ENCODE data around the gene RAB10.
A peak's percentile ranks its signal among the peaks of the same experiment; 100 is the strongest.

The RAB10 gene

GRCh38 chr2:26035090-26035743, 1.3 kb downstream of the RAB10 start:
- H3K4me3 ChIP-seq (ENCODE audit: low read depth, low read length), result peak overlapping the region; percentile 89
- peaks cover 13% of the 10 kb centered on the region for H3K4me1 ChIP-seq (ENCODE audit: control insufficient read depth, insufficient read depth, low read length, unreplicated experiment)
- H2AFZ ChIP-seq (ENCODE audit: low read length, unreplicated experiment), result no peak overlapping the region
- H3K27me3 ChIP-seq (ENCODE audit: insufficient read depth, low read length), result no peaks in the 10 kb centered on the region
- peak overlapping the region; percentile 77 for H3K27ac ChIP-seq (ENCODE audit: low read depth, low read length)
- H3K36me3 ChIP-seq (ENCODE audit: insufficient read depth, low read length), result no peaks in the 10 kb centered on the region
- H3K79me2 ChIP-seq (ENCODE audit: control insufficient read depth, insufficient read depth, low read length, unreplicated experiment), result peaks cover 65% of the 10 kb centered on the region

DNA sequence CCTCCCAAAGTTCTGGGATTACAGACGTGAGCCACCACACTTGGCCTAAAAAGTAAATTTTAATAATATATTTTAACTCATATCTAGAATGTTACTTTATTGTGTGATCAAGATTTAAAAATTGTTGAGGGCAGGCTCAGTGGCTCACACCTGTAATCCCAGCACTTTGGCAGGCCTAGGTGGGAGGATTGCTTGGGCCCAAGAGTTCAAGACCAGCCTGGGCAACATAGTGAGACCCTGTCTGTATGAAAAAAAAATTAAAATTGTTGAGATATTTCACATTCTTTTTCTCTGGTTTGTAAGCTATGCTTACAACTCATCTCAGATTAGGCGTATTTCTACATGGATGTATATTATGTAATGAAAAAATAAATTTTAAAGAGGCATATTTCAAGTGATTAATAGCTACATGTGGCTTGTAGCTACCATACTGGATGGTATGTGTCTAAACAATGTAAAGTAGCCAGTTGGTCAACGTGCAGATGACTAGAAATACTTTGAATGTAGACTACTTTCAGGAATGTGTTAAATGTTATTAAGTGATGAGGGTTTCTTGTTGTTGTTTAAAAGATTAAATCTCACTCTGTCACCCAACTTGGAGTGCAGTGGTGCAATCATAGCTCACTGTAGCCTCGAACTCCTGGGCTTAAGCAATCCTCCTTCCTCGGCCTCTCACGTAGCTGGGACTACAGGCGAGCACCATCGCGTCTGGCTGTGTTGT, 5.9 kb downstream of the RAB10 start:
- Histone ChIP-seq H3K36me3 (ENCODE audit: insufficient read depth, low read length) (no peaks in the 10 kb centered on the region), H3K4me3 (ENCODE audit: low read depth, low read length) (no peak overlapping the region), H2AFZ (ENCODE audit: low read length, unreplicated experiment) (no peak overlapping the region), H3K79me2 (ENCODE audit: control insufficient read depth, insufficient read depth, low read length, unreplicated experiment) (peaks cover 96% of the 10 kb centered on the region), H3K27ac (ENCODE audit: low read depth, low read length) (no peak overlapping the region), H3K4me1 (ENCODE audit: control insufficient read depth, insufficient read depth, low read length, unreplicated experiment) (peaks cover 24% of the 10 kb centered on the region), H3K27me3 (ENCODE audit: insufficient read depth, low read length) (no peaks in the 10 kb centered on the region)

DNA sequence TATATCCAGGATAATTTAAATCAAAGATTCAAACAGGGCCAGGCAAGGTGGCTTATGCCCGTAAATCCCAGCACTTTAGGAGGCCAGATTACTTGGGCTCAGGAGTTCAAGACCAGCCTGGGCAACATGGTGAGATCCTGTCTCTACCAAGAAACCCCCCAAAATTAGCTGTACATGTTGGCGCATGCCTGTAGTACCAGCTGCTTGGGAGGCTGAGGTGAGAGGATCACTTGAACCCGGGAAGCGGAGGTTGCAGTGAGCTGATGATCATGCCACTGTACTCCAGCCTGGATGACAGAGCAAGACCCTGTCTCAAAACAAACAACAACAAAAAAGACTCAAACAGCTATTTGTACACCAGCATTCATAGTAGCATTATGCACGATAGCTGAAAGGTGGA, 9.2 kb downstream of the RAB10 start:
- no peaks in the 10 kb centered on the region for H3K36me3 ChIP-seq (ENCODE audit: insufficient read depth, low read length)
- H2AFZ ChIP-seq (ENCODE audit: low read length, unreplicated experiment), result no peak overlapping the region
- no peak overlapping the region for H3K4me3 ChIP-seq (ENCODE audit: low read depth, low read length)
- H3K27ac ChIP-seq (ENCODE audit: low read depth, low read length), result no peak overlapping the region
- no peaks in the 10 kb centered on the region for H3K27me3 ChIP-seq (ENCODE audit: insufficient read depth, low read length)
- peaks cover 21% of the 10 kb centered on the region for H3K4me1 ChIP-seq (ENCODE audit: control insufficient read depth, insufficient read depth, low read length, unreplicated experiment)
- H3K79me2 ChIP-seq (ENCODE audit: control insufficient read depth, insufficient read depth, low read length, unreplicated experiment), result peaks cover 94% of the 10 kb centered on the region

DNA sequence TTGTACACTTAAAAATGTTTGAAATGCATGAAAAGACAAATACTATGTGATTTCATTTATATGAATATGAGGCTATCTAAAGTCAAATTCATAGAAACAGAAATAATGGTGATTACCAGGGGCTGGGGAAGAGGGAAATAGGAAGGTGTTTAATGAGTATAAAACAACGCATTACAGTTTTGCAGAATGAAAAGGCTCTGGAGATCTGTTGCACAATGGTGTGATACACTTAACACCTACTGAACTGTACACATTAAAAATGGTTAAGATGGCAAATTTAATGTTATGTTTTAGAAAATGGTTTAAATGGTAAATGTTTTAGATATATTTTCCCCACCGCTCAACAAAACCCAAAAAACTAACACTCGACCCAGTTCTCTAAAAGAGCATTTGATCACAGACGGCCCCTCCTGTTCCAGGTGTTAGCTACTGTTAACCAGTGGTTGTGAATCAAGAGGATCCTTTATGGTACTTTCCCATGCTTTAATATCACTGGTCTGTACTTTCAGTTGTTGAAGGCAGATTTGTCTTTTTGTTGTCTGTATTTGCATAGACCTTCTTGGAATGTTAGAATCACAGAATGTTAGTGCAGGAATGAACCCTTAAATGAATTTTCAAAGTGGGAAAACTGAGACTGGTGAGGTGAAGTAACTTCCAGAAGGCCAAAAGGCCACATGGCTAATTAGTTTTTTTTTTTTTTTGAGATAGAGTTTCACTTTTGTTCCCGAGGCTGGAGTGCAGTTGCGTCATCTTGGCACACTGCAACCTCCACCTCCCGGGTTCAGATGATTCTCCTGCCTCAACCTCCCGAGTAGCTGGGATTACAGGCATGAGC, 10.2 kb downstream of the RAB10 start:
- peaks cover 25% of the 10 kb centered on the region for H3K4me1 ChIP-seq (ENCODE audit: control insufficient read depth, insufficient read depth, low read length, unreplicated experiment)
- H3K79me2 ChIP-seq (ENCODE audit: control insufficient read depth, insufficient read depth, low read length, unreplicated experiment), result peaks cover 94% of the 10 kb centered on the region
- peak overlapping the region; percentile 65 for H3K4me3 ChIP-seq (ENCODE audit: low read depth, low read length)
- no peak overlapping the region for H2AFZ ChIP-seq (ENCODE audit: low read length, unreplicated experiment)
- no peaks in the 10 kb centered on the region for H3K36me3 ChIP-seq (ENCODE audit: insufficient read depth, low read length)
- no peaks in the 10 kb centered on the region for H3K27me3 ChIP-seq (ENCODE audit: insufficient read depth, low read length)
- peak overlapping the region; percentile 66 for H3K27ac ChIP-seq (ENCODE audit: low read depth, low read length)

- no peak overlapping the region for H2AFZ ChIP-seq (ENCODE audit: low read length, unreplicated experiment)
- H3K4me1 ChIP-seq (ENCODE audit: control insufficient read depth, insufficient read depth, low read length, unreplicated experiment), result peaks cover 15% of the 10 kb centered on the region
- no peak overlapping the region for H3K4me3 ChIP-seq (ENCODE audit: low read depth, low read length)
- no peaks in the 10 kb centered on the region for H3K36me3 ChIP-seq (ENCODE audit: insufficient read depth, low read length)
- peaks cover 92% of the 10 kb centered on the region for H3K79me2 ChIP-seq (ENCODE audit: control insufficient read depth, insufficient read depth, low read length, unreplicated experiment)
- no peaks in the 10 kb centered on the region for H3K27me3 ChIP-seq (ENCODE audit: insufficient read depth, low read length)
- no peak overlapping the region for H3K27ac ChIP-seq (ENCODE audit: low read depth, low read length)
Observed at GRCh38 chr2:26048791-26049190, 14.9 kb downstream of the RAB10 start.

DNA sequence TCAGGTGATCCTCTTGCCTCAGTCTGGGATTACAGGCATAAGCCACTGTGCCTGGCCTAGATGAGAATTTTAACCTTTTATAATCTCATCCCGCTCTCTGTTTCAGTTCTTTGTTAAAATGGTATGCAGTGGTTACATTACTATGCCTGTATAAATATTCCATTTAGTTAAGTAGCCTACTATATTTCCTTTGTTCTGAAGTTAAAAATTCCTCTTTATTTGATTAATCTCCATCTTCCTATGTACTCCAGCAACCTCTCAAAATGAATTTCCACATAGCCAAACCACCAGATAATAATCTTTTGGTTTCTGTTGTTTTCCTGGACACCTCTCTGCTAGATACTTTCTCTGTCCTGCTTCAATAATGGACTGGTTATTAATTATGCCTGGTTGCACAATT, 15.8 kb downstream of the RAB10 start:
- no peaks in the 10 kb centered on the region for H3K36me3 ChIP-seq (ENCODE audit: insufficient read depth, low read length)
- H3K27ac ChIP-seq (ENCODE audit: low read depth, low read length), result no peak overlapping the region
- no peak overlapping the region for H3K4me3 ChIP-seq (ENCODE audit: low read depth, low read length)

DNA sequence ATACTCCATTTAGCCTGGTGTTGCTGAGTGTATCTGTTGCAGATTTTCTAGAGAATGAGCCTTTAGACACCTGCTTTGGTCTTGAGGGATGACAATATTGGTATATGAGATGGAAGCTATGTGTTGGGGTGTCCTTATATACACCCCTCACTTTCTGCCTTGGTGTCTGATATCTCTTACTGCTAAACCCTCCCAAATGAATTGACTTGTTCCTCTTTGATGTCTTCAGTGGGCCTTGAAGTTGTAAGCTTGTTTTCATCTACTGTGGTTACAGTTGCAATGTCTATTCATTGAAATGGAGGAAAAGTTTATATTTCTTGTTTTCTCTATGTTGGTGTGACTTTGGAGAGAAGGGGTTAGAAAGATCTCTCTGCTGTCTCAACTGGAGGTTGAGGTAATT, 18.9 kb downstream of the RAB10 start:
- H2AFZ ChIP-seq (ENCODE audit: low read length, unreplicated experiment), result no peak overlapping the region
- H3K79me2 ChIP-seq (ENCODE audit: control insufficient read depth, insufficient read depth, low read length, unreplicated experiment), result peaks cover 96% of the 10 kb centered on the region
- no peaks in the 10 kb centered on the region for H3K36me3 ChIP-seq (ENCODE audit: insufficient read depth, low read length)
- peaks cover 13% of the 10 kb centered on the region for H3K4me1 ChIP-seq (ENCODE audit: control insufficient read depth, insufficient read depth, low read length, unreplicated experiment)
- no peak overlapping the region for H3K27ac ChIP-seq (ENCODE audit: low read depth, low read length)
- H3K27me3 ChIP-seq (ENCODE audit: insufficient read depth, low read length), result no peaks in the 10 kb centered on the region
- H3K4me3 ChIP-seq (ENCODE audit: low read depth, low read length), result no peak overlapping the region

More for the DNA sequence above, 15.8 kb downstream of the RAB10 start:
- Histone ChIP-seq H3K27me3 (ENCODE audit: insufficient read depth, low read length) (no peaks in the 10 kb centered on the region), H3K4me1 (ENCODE audit: control insufficient read depth, insufficient read depth, low read length, unreplicated experiment) (peaks cover 13% of the 10 kb centered on the region), H2AFZ (ENCODE audit: low read length, unreplicated experiment) (no peak overlapping the region), H3K79me2 (ENCODE audit: control insufficient read depth, insufficient read depth, low read length, unreplicated experiment) (peaks cover 92% of the 10 kb centered on the region)

DNA sequence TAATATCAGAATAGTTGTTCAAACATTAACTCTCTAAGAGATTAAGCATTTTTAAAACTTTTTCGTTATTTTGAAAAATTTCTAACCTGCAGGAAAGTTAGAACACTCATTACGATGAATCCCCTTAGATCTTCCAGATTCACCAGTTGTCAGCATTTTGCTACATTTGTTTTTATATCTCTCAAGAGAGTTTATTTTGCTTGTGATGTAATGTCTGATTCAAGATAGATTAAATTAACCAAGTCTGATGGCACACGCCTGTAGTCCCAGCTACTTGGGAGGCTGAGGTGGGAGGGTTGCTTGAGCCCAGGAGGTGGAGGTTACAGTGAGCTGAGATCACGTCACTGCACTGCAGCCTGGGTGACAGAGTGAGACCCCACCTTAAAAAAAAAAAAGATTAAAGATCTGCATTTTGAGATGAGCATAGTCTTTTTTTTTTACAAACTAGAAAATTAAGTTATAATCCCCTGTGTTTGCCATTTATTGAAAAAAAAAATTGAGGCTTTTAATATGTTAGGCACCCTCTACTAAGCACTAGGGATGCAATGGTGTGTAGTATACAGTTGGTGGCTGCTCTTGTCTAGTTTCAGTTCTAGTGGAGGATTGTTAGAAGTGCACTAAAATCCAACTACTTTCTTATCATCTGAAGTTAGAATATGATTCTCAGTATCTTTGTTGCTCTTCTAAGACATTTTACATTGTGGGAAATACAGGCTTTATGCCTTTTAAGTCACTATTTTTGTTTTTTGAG, 20.9 kb downstream of the RAB10 start:
- Histone ChIP-seq H3K4me3 (ENCODE audit: low read depth, low read length) (no peak overlapping the region), H3K79me2 (ENCODE audit: control insufficient read depth, insufficient read depth, low read length, unreplicated experiment) (peaks cover 96% of the 10 kb centered on the region), H3K36me3 (ENCODE audit: insufficient read depth, low read length) (no peaks in the 10 kb centered on the region), H3K27ac (ENCODE audit: low read depth, low read length) (no peak overlapping the region), H3K27me3 (ENCODE audit: insufficient read depth, low read length) (no peaks in the 10 kb centered on the region), H2AFZ (ENCODE audit: low read length, unreplicated experiment) (no peak overlapping the region), H3K4me1 (ENCODE audit: control insufficient read depth, insufficient read depth, low read length, unreplicated experiment) (peaks cover 13% of the 10 kb centered on the region)

- no peaks in the 10 kb centered on the region for H3K36me3 ChIP-seq (ENCODE audit: insufficient read depth, low read length)
- no peak overlapping the region for H3K4me3 ChIP-seq (ENCODE audit: low read depth, low read length)
- no peak overlapping the region for H2AFZ ChIP-seq (ENCODE audit: low read length, unreplicated experiment)
- no peaks in the 10 kb centered on the region for H3K27me3 ChIP-seq (ENCODE audit: insufficient read depth, low read length)
- no peak overlapping the region for H3K27ac ChIP-seq (ENCODE audit: low read depth, low read length)
- H3K79me2 ChIP-seq (ENCODE audit: control insufficient read depth, insufficient read depth, low read length, unreplicated experiment), result peaks cover 94% of the 10 kb centered on the region
- peaks cover 13% of the 10 kb centered on the region for H3K4me1 ChIP-seq (ENCODE audit: control insufficient read depth, insufficient read depth, low read length, unreplicated experiment)
Observed at GRCh38 chr2:26058390-26058789, 24.5 kb downstream of the RAB10 start.

GRCh38 chr2:26059542-26059941, 25.7 kb downstream of the RAB10 start:
- Histone ChIP-seq H3K27ac (ENCODE audit: low read depth, low read length) (no peak overlapping the region), H3K36me3 (ENCODE audit: insufficient read depth, low read length) (no peaks in the 10 kb centered on the region; the same call in 1 of the 2 replicates), H3K27me3 (ENCODE audit: insufficient read depth, low read length) (no peaks in the 10 kb centered on the region), H3K4me3 (ENCODE audit: low read depth, low read length) (no peak overlapping the region), H3K79me2 (ENCODE audit: control insufficient read depth, insufficient read depth, low read length, unreplicated experiment) (peaks cover 93% of the 10 kb centered on the region), H3K4me1 (ENCODE audit: control insufficient read depth, insufficient read depth, low read length, unreplicated experiment) (peaks cover 10% of the 10 kb centered on the region), H2AFZ (ENCODE audit: low read length, unreplicated experiment) (no peak overlapping the region)
